ENCODE results near the gene NOX3. TPM values are rescaled to one million over a fixed set of nuclear protein-coding genes. Genes with fewer than 3 reads are reported as not detected.
"Not testable (repeated sequence)": the region's sequence is repeated elsewhere in the genome, so short reads cannot be mapped to it uniquely, and the experiment has no call there.

NOX3 gene
- total and polyA plus RNA-seq, 10 of the 15 experiments (the other 5 are each of a cell fraction or from before 2014, with no cell fraction given), result not detected

DNA sequence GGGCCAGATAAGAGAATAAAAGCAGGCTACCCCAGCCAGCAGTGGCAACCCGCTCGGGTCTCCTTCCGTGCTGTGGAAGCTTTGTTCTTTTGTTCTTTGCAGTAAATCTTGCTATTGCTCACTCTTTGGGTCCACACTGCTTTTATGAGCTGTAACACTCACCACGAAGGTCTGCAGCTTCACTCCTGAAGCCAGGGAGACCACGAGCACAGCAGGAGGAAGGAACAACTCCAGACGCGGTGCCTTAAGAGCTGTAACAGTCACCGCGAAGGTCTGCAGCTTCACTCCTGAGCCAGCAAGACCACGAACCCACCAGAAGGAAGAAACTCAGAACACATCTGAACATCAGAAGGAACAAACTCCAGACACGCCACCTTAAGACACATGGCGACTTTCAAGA, 91.6 kb downstream of the NOX3 start:
- WGBS (ENCODE audit: insufficient coverage, insufficient replicate concordance, low lambda C conversion rate, missing lambda C conversion rate), result 72% methylated on average over 12 of the region's 12 CpGs

DNA sequence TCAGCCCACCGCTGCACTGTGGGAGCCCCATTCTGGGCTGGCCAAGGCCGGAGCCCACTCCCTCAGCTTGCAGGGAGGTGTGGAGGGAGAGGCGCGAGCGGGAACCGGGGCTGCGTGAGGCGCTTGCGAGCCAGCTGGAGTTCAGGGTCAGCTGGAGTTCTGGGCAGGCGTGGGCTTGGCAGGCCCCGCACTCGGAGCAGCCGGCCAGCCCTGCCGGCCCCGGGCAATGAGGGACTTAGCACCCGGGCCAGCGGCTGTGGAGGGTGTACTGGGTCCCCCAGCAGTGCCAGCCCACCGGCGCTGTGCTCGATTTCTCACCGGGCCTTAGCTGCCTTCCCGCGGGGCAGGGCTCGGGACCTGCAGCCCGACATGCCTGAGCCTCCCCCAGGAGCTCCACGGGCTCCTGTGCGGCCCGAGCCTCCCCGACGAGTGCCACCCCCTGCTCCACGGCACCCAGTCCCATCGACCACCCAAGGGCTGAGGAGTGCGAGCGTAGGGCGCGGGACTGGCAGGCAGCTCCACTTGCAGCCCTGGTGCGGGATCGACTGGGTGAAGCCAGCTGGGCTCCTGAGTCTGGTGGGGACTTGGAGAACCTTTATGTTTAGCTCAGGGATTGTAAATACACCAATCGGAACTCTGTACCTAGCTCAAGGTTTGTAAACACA, 92.5 kb downstream of the NOX3 start:
- H3K79me2 ChIP-seq (ENCODE audit: control insufficient read depth, insufficient read depth, low read length); intact Hi-C loops (cut with micrococcal nuclease; ENCODE audit: unreplicated experiment); DNase-seq (ENCODE audit: low read depth, low spot score); H3K4me1 ChIP-seq (ENCODE audit: control insufficient read depth, insufficient read depth, low read length); in situ Hi-C loops (cut with MboI); BruUV-seq (replicated peaks); H3K9me3 ChIP-seq (replicated peaks; ENCODE audit: control insufficient read depth, insufficient read depth, low read length); FAIRE-seq; H3K36me3 ChIP-seq (ENCODE audit: control insufficient read depth in 2 of 2, insufficient read depth in 2 of 2, low read length in 1 of 2); POLR2A ChIA-PET; H3K27ac ChIP-seq (ENCODE audit: control insufficient read depth, insufficient read depth); H4K20me1 ChIP-seq (ENCODE audit: control insufficient read depth, insufficient read depth); H3K27me3 ChIP-seq (replicated peaks in 1 of 2; ENCODE audit: control insufficient read depth in 2 of 2, insufficient read depth in 2 of 2, low read length in 1 of 2); H3K4me2 ChIP-seq (ENCODE audit: control insufficient read depth, insufficient read depth); H3K4me3 ChIP-seq; H2AFZ ChIP-seq (ENCODE audit: control insufficient read depth, low read depth, low read length); H3K9ac ChIP-seq (ENCODE audit: control insufficient read depth, insufficient read depth, low read length); RAD21 ChIA-PET (ENCODE audit: unreplicated experiment); ATAC-seq: not testable (repeated sequence)
- CTCF ChIA-PET, result interaction anchor here (0.6 to 0.7 kb wide), 2 partner anchors 77 to 391 kb away, joined by 3 to 5 read pairs; no protein-coding TSS in a partner anchor
- SMC1A ChIA-PET (ENCODE audit: uncharacterized antibody, unreplicated experiment), result interaction anchor here (0.7 to 1.2 kb wide), 4 partner anchors 8 to 20 kb away, joined by 3 read pairs; no protein-coding TSS in a partner anchor
- 91% methylated on average over 30 of the region's 39 CpGs for WGBS (ENCODE audit: insufficient coverage, insufficient replicate concordance, low lambda C conversion rate, missing lambda C conversion rate)

More for the DNA sequence above, 91.6 kb downstream of the NOX3 start:
- RAD21 ChIA-PET (ENCODE audit: unreplicated experiment); DNase-seq (ENCODE audit: low read depth, low spot score); in situ Hi-C loops (cut with MboI); H4K20me1 ChIP-seq (ENCODE audit: control insufficient read depth, insufficient read depth); BruUV-seq (replicated peaks); H3K4me1 ChIP-seq (ENCODE audit: control insufficient read depth, insufficient read depth, low read length); H3K4me3 ChIP-seq; ATAC-seq; H3K79me2 ChIP-seq (ENCODE audit: control insufficient read depth, insufficient read depth, low read length); H3K9me3 ChIP-seq (replicated peaks; ENCODE audit: control insufficient read depth, insufficient read depth, low read length); H2AFZ ChIP-seq (ENCODE audit: control insufficient read depth, low read depth, low read length); H3K36me3 ChIP-seq (ENCODE audit: control insufficient read depth in 2 of 2, insufficient read depth in 2 of 2, low read length in 1 of 2); H3K4me2 ChIP-seq (ENCODE audit: control insufficient read depth, insufficient read depth); intact Hi-C loops (cut with micrococcal nuclease; ENCODE audit: unreplicated experiment); FAIRE-seq; H3K27me3 ChIP-seq (replicated peaks in 1 of 2; ENCODE audit: control insufficient read depth in 2 of 2, insufficient read depth in 2 of 2, low read length in 1 of 2); H3K27ac ChIP-seq (ENCODE audit: control insufficient read depth, insufficient read depth); POLR2A ChIA-PET; H3K9ac ChIP-seq (ENCODE audit: control insufficient read depth, insufficient read depth, low read length): not testable (repeated sequence)
- ChIA-PET CTCF (interaction anchor here (0.6 to 0.9 kb wide), 3 partner anchors 12 to 683 kb away, joined by 3 to 5 read pairs (median 3); no protein-coding TSS in a partner anchor), SMC1A (ENCODE audit: uncharacterized antibody, unreplicated experiment) (interaction anchor here (0.7 to 1.1 kb wide), 2 partner anchors 9 to 21 kb away, joined by 3 read pairs; no protein-coding TSS in a partner anchor)
